CD4-positive, alpha-beta memory T cell (primary cell): ENCODE measurements around the gene ATXN1. TPM values are rescaled to one million over a fixed set of nuclear protein-coding genes. Genes with fewer than 3 reads are reported as not detected.
A peak's percentile ranks its signal among the peaks of the same experiment; 100 is the strongest.

Experiments
- CTCF ChIA-PET: fragments of 350-600 bp; sonication (Branson Sonifier 250); formaldehyde crosslinking; loops from one replicate; lab custom pipeline; 2021; ENCODE audit warnings: inconsistent platforms; ENCODE audit not compliant: partially characterized antibody; lab: Charles Lee
- POLR2A ChIA-PET: fragments of 350-600 bp; sonication (Branson Sonifier 250); formaldehyde crosslinking; loops from one replicate; lab custom pipeline; 2021; ENCODE audit not compliant: partially characterized antibody; lab: Charles Lee
- DNase-seq, 5 donors: peaks; one replicate each; pipeline versions ENCODE4 v3.0.0 to v3.0.0-alpha.2; 2020 to 2022; ENCODE audit warnings: mixed read lengths in 1 of 5
- H3K27ac ChIP-seq: one replicate; pipeline ENCODE4 v1.7.0; 2013; ENCODE audit warnings: low read depth, low read length
- H3K27me3 ChIP-seq: 2 replicates; pipeline ENCODE4 v1.7.0; 2013; ENCODE audit warnings: mild to moderate bottlenecking, low read length, moderate library complexity; ENCODE audit not compliant: insufficient read depth
- H3K36me3 ChIP-seq: 2 replicates; pipeline ENCODE4 v1.7.0; 2013; ENCODE audit warnings: mild to moderate bottlenecking, low read length, moderate library complexity; ENCODE audit not compliant: insufficient read depth
- H3K4me1 ChIP-seq: 2 replicates; pipeline ENCODE4 v1.7.0; 2013; ENCODE audit warnings: mild to moderate bottlenecking, low read length, moderate library complexity; ENCODE audit not compliant: insufficient read depth
- H3K4me3 ChIP-seq, 2 donors: one replicate each; pipeline ENCODE4 v1.7.0; 2013; ENCODE audit warnings: low read length in 2 of 2, mild to moderate bottlenecking in 1 of 2
- H3K9me3 ChIP-seq, 2 donors: one replicate each; pipeline ENCODE4 v1.7.0; 2013; ENCODE audit warnings: low read length in 2 of 2, control low read depth in 1 of 2; ENCODE audit not compliant: control insufficient read depth in 1 of 2
- H3K27ac Mint-ChIP-seq, 7 donors: one replicate each; pipeline ENCODE4 v1.8.0; 2020 to 2021; ENCODE audit warnings: mixed read lengths in 7 of 7, mild to moderate bottlenecking in 6 of 7, inconsistent platforms in 3 of 7, moderate library complexity in 3 of 7
- H3K27me3 Mint-ChIP-seq, 2 donors: one replicate each; pipeline ENCODE4 v1.8.0; 2020 to 2021; ENCODE audit warnings: mixed read lengths in 2 of 2
- H3K36me3 Mint-ChIP-seq, 2 donors: one replicate each; pipeline ENCODE4 v1.8.0; 2020 to 2021; ENCODE audit warnings: mixed read lengths in 2 of 2, inconsistent platforms in 1 of 2, mild to moderate bottlenecking in 1 of 2
- H3K4me1 Mint-ChIP-seq, 4 donors: one replicate each; pipeline ENCODE4 v1.8.0; 2020 to 2021; ENCODE audit warnings: mixed read lengths in 4 of 4, mild to moderate bottlenecking in 1 of 4
- H3K4me3 Mint-ChIP-seq, 8 donors: one replicate each; pipeline ENCODE4 v1.8.0; 2020 to 2021; ENCODE audit warnings: mixed read lengths in 8 of 8, mild to moderate bottlenecking in 7 of 8, moderate library complexity in 6 of 8, inconsistent platforms in 3 of 8
- H3K9me3 Mint-ChIP-seq, 8 donors: one replicate each; pipeline ENCODE4 v1.8.0; 2020 to 2021; ENCODE audit warnings: mixed read lengths in 8 of 8, mild to moderate bottlenecking in 5 of 8, inconsistent platforms in 3 of 8, moderate library complexity in 1 of 8
- intact Hi-C: fragments of 100-400 bp; cut with micrococcal nuclease; formaldehyde crosslinking; loops from one replicate; pipeline ENCODE4 v1.15.1; 2023
- polyA plus RNA-seq, 2 donors: library from polyadenylated mRNA; unstranded; fragments of 300-500 nt; fragmentation: Illumina TruSeq; gene quantifications; one replicate each; pipeline ENCODE4 v1.2.3, GENCODE V29; 2021
- total RNA-seq, 2 experiments: library from RNA; stranded (reverse); gene quantifications; one replicate each; pipeline ENCODE4 v1.2.3, GENCODE V29; 2021

ATXN1 gene
- total and polyA plus RNA-seq, 4 experiments from 2014 or later: 10.5 to 97.4 (median 56.9) TPM

DNA sequence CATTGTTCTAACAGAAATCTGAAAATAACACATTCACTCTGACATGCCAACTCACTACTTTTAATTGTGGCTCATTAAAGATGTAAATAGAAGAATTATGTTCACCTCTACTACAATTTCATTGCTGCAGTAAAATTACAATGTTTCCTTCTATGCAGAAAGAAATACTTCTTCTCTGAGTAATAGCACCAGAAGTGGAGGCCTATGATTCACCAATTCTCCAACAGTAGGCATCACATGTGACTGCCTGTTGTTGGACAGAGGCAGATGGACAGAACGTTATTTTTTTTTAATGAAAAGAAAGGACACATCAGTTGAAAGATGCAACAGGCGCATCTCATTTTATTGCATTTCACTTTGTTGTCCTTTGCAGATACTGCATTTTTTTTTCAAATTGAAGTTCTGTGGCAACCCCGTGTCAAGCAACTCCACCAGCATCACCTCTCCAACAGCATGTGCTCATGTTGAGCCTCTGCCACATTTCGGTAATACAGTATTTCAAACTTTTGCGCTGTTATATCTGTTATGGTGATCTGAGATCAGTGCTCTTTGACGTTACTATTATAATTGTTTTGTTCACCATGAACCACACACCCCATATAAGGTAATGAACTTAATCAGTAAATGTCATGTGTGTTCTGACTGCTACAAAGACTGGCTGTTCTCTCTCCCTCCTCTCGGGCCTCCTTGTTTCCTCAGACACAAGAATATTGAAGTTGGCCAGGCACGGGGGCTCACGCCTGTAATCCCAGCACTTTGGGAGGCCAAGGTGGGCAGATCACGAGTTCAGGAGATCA lies 121.4 kb downstream of the ATXN1 start:
- POLR2A ChIA-PET: no interaction called here
- Mint-ChIP-seq H3K9me3 (no peaks in the 10 kb centered on the region), H3K27me3 (no peaks in the 10 kb centered on the region), H3K36me3 (peaks cover 39 to 45% of the 10 kb centered on the region in 2 donors), H3K4me3 (peak overlapping the region in 4 of 8 donors; percentile 17 to 57 (median 37)), H3K27ac (peak overlapping the region in 2 of 7 donors; percentile 12 to 29), H3K4me1 (peaks cover 17 to 28% (median 24%) of the 10 kb centered on the region in 4 donors)
- Histone ChIP-seq H3K27ac (no peak overlapping the region), H3K27me3 (no peaks in the 10 kb centered on the region), H3K36me3 (no peaks in the 10 kb centered on the region), H3K9me3 (no peaks in the 10 kb centered on the region), H3K4me1 (peaks cover 7% of the 10 kb centered on the region), H3K4me3 (no peak overlapping the region)
- no peak for DNase-seq
- CTCF ChIA-PET: interaction anchor here (1.0 to 2.3 kb wide), 2 partner anchors 122 to 124 kb away, joined by 3 to 5 read pairs; partner anchors contain the start of gene ATXN1
- intact Hi-C loops: no loop called here

- ChIA-PET POLR2A (no interaction called here), CTCF (interaction anchor here (0.7 to 2.3 kb wide), 3 partner anchors 126 to 227 kb away, joined by 3 to 7 read pairs (median 5); no protein-coding TSS in a partner anchor)
- Histone ChIP-seq H3K4me3 (no peak overlapping the region), H3K4me1 (peaks cover 24% of the 10 kb centered on the region), H3K9me3 (no peaks in the 10 kb centered on the region), H3K36me3 (no peaks in the 10 kb centered on the region), H3K27ac (no peak overlapping the region), H3K27me3 (no peaks in the 10 kb centered on the region)
- H3K27me3 Mint-ChIP-seq: no peaks in the 10 kb centered on the region
- no peak overlapping the region for H3K27ac Mint-ChIP-seq
- no peak overlapping the region for H3K4me3 Mint-ChIP-seq
- intact Hi-C loops: no loop called here
- no peak for DNase-seq
- no peaks in the 10 kb centered on the region for H3K9me3 Mint-ChIP-seq
- H3K36me3 Mint-ChIP-seq: peaks cover 30 to 33% of the 10 kb centered on the region in 2 donors
- H3K4me1 Mint-ChIP-seq: peaks cover 29 to 46% (median 36%) of the 10 kb centered on the region in 4 donors
Measured at GRCh38 chr6:16637635-16638034, 123.6 kb downstream of the ATXN1 start.

DNA sequence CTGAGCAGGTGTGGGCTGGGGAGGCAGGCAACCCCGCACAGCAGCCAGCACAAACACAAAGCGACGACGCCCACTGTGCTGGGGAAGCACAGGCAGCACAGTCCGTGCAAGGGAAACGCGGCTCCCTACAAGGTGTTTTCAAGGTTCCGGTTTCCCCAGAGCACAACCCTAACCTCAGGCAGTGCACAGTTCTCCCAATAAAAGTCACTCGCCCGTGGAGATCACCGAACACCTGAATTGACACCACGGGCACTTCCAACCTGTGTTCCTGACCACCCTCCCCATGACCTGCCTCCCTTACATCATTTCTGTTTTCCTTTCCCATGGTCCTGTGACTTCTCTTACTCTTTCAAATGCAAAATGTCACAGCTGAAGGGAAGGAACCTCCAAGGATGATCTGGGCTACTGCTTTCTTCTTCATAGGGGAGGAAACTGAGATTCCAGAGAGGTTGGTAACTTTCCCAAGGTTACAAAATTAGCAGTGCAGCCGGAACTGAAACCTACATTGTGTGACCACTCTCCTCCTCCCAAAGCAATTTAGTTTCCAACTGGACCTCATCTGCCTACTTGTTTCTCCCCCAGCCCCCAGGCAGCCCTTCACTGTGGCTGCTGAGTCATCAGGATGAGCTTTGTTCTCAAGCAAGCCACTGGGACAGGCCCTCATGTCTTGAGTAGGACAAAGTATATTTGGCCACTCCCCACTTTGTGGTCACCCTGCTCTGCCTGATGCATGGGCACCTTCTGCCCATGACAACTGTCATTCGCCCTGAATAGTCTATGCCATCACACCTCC lies 125.3 kb downstream of the ATXN1 start:
- no peaks in the 10 kb centered on the region for H3K27me3 Mint-ChIP-seq
- H3K4me1 Mint-ChIP-seq: peaks cover 32 to 50% (median 42%) of the 10 kb centered on the region in 4 donors
- no peaks in the 10 kb centered on the region for H3K9me3 Mint-ChIP-seq
- H3K4me3 Mint-ChIP-seq: peak overlapping the region in 2 of 8 donors; percentile 5 to 46
- Histone ChIP-seq H3K4me1 (peaks cover 24% of the 10 kb centered on the region), H3K9me3 (no peaks in the 10 kb centered on the region), H3K36me3 (no peaks in the 10 kb centered on the region), H3K4me3 (no peak overlapping the region), H3K27me3 (no peaks in the 10 kb centered on the region), H3K27ac (no peak overlapping the region)
- H3K27ac Mint-ChIP-seq: peak overlapping the region in 4 of 7 donors; percentile 43 to 79 (median 51)
- intact Hi-C loops: no loop called here
- POLR2A ChIA-PET: interaction anchor here (1.5 kb wide), 1 partner anchor 10 kb away, joined by 3 read pairs; no protein-coding TSS in a partner anchor
- no peak for DNase-seq
- H3K36me3 Mint-ChIP-seq: peaks cover 25 to 26% of the 10 kb centered on the region in 2 donors
- CTCF ChIA-PET: interaction anchor here (0.9 to 1.4 kb wide), 3 partner anchors 74 to 226 kb away, joined by 3 read pairs; no protein-coding TSS in a partner anchor

GRCh38 chr6:16635291-16635809 lies 125.9 kb downstream of the ATXN1 start:
- Histone ChIP-seq H3K4me3 (no peak overlapping the region), H3K36me3 (no peaks in the 10 kb centered on the region), H3K9me3 (no peaks in the 10 kb centered on the region), H3K4me1 (peaks cover 24% of the 10 kb centered on the region), H3K27me3 (no peaks in the 10 kb centered on the region), H3K27ac (no peak overlapping the region)
- intact Hi-C loops: no loop called here
- Mint-ChIP-seq H3K4me1 (peaks cover 30 to 50% (median 41%) of the 10 kb centered on the region in 4 donors), H3K4me3 (peak overlapping the region in 1 of 8 donors; percentile 46), H3K9me3 (no peaks in the 10 kb centered on the region), H3K27ac (peak overlapping the region in 5 of 7 donors; percentile 3 to 60 (median 43)), H3K36me3 (peaks cover 25% of the 10 kb centered on the region in 2 donors), H3K27me3 (no peaks in the 10 kb centered on the region)
- CTCF ChIA-PET: interaction anchor here (0.8 to 2.1 kb wide), 8 partner anchors 9 to 226 kb away, joined by 3 to 7 read pairs (median 3); no protein-coding TSS in a partner anchor
- no peak for DNase-seq
- POLR2A ChIA-PET: interaction anchor here (0.9 to 1.5 kb wide), 5 partner anchors 11 to 75 kb away, joined by 3 to 5 read pairs (median 3); no protein-coding TSS in a partner anchor

GRCh38 chr6:16634855-16635254 lies 126.4 kb downstream of the ATXN1 start:
- no peaks in the 10 kb centered on the region for H3K27me3 ChIP-seq
- Mint-ChIP-seq H3K36me3 (peaks cover 26 to 30% of the 10 kb centered on the region in 2 donors), H3K27me3 (no peaks in the 10 kb centered on the region), H3K4me3 (peak overlapping the region in 1 of 8 donors; percentile 36), H3K27ac (peak overlapping the region in 6 of 7 donors; percentile 23 to 86 (median 43)), H3K9me3 (no peaks in the 10 kb centered on the region), H3K4me1 (peaks cover 30 to 51% (median 40%) of the 10 kb centered on the region in 4 donors)
- H3K4me1 ChIP-seq: peaks cover 24% of the 10 kb centered on the region
- no peak overlapping the region for H3K27ac ChIP-seq
- POLR2A ChIA-PET: interaction anchor here (0.9 to 1.5 kb wide), 5 partner anchors 11 to 76 kb away, joined by 3 to 5 read pairs (median 3); no protein-coding TSS in a partner anchor
- intact Hi-C loops: no loop called here
- CTCF ChIA-PET: interaction anchor here (0.8 to 2.1 kb wide), 8 partner anchors 9 to 225 kb away, joined by 3 to 7 read pairs (median 3); no protein-coding TSS in a partner anchor
- H3K9me3 ChIP-seq: no peaks in the 10 kb centered on the region
- H3K36me3 ChIP-seq: no peaks in the 10 kb centered on the region
- no peak overlapping the region for H3K4me3 ChIP-seq
- DNase-seq: no peak

- POLR2A ChIA-PET: interaction anchor here (0.6 to 1.3 kb wide), 3 partner anchors 25 to 1280 kb away, joined by 3 read pairs; no protein-coding TSS in a partner anchor
- H3K27me3 ChIP-seq: no peaks in the 10 kb centered on the region
- no peaks in the 10 kb centered on the region for H3K36me3 ChIP-seq
- H3K27me3 Mint-ChIP-seq: no peaks in the 10 kb centered on the region
- peaks cover 0 to 2% (median 0%) of the 10 kb centered on the region in 8 donors for H3K9me3 Mint-ChIP-seq
- H3K4me3 ChIP-seq: no peak overlapping the region
- H3K36me3 Mint-ChIP-seq: peaks cover 21 to 27% of the 10 kb centered on the region in 2 donors
- peaks cover 24% of the 10 kb centered on the region for H3K4me1 ChIP-seq
- no peak overlapping the region for H3K27ac ChIP-seq
- no peaks in the 10 kb centered on the region for H3K9me3 ChIP-seq
- H3K4me3 Mint-ChIP-seq: peak overlapping the region in 1 of 8 donors; percentile 12
- peak overlapping the region in 5 of 7 donors; percentile 2 to 34 (median 11) for H3K27ac Mint-ChIP-seq
- H3K4me1 Mint-ChIP-seq: peaks cover 30 to 51% (median 40%) of the 10 kb centered on the region in 4 donors
- DNase-seq: no peak
- CTCF ChIA-PET: interaction anchor here (1.0 to 2.1 kb wide), 4 partner anchors 10 to 137 kb away, joined by 3 to 7 read pairs (median 4); no protein-coding TSS in a partner anchor
- intact Hi-C loops: no loop called here
Measured at GRCh38 chr6:16633961-16634360, 127.3 kb downstream of the ATXN1 start.
